DND-41 (cell line): ENCODE data around the gene NAIP.
"Not testable (repeated sequence)": the region's sequence is repeated elsewhere in the genome, so short reads cannot be mapped to it uniquely, and the experiment has no call there.

ENCODE experiments used
- CTCF ChIP-seq: IDR thresholded peaks from 2 replicates; pipeline ENCODE4 v1.5.1; 2012; ENCODE audit warnings: borderline replicate concordance, low read length, moderate library complexity, mild to moderate bottlenecking; ENCODE audit not compliant: poor library complexity, severe bottlenecking; ENCODE audit errors: extremely low read depth
- EZH2 ChIP-seq: IDR thresholded peaks from 3 replicates; pipeline ENCODE4 v1.6.1; 2012; ENCODE audit warnings: borderline replicate concordance, low read depth, mild to moderate bottlenecking, moderate library complexity, low read length, inconsistent platforms; ENCODE audit not compliant: severe bottlenecking

- not testable (repeated sequence) for TF ChIP-seq CTCF, EZH2
Measured at GRCh38 chr5:70984882-70985281, 40.3 kb downstream of the NAIP start.
